CD4-positive, CD25-positive, alpha-beta regulatory T cell (primary cell): ENCODE measurements around the gene CAB39. TPM values are rescaled to one million over a fixed set of nuclear protein-coding genes. Genes with fewer than 3 reads are reported as not detected.
A peak's percentile ranks its signal among the peaks of the same experiment; 100 is the strongest.

ENCODE experiments used
- ATAC-seq, 2 donors: fragments of 150-1000 bp; cut with Tn5 transposase; one replicate each; pipeline ENCODE4 v1.10.0; 2021; ENCODE audit warnings: low read depth in 2 of 2, moderate number of reproducible peaks in 2 of 2, moderate library complexity in 1 of 2
- DNase-seq, 3 donors: peaks; one replicate each; pipeline versions ENCODE4 v3.0.0 to v3.0.0-alpha.2; 2012 to 2022; ENCODE audit warnings: mixed read lengths in 1 of 3
- H3K27ac ChIP-seq: one replicate; pipeline ENCODE4 v1.7.0; 2013; ENCODE audit warnings: mild to moderate bottlenecking, low read length; ENCODE audit not compliant: insufficient read depth, poor library complexity, severe bottlenecking
- H3K27me3 ChIP-seq: one replicate; pipeline ENCODE4 v1.7.0; 2013; ENCODE audit warnings: low read length; ENCODE audit not compliant: control insufficient read depth, insufficient read depth
- H3K36me3 ChIP-seq: one replicate; pipeline ENCODE4 v1.7.0; 2013; ENCODE audit warnings: mild to moderate bottlenecking, low read length, moderate library complexity; ENCODE audit not compliant: control insufficient read depth, insufficient read depth
- H3K4me1 ChIP-seq: 2 replicates; pipeline ENCODE4 v1.7.0; 2013; ENCODE audit warnings: mild to moderate bottlenecking, low read length; ENCODE audit not compliant: insufficient read depth, control insufficient read depth, poor library complexity, severe bottlenecking
- H3K4me3 ChIP-seq: one replicate; pipeline ENCODE4 v1.7.0; 2013; ENCODE audit warnings: low read depth, mild to moderate bottlenecking, low read length, moderate library complexity
- H3K9me3 ChIP-seq, 2 experiments: 1 replicate in 1 of 2; 2 replicates in 1 of 2; pipeline ENCODE4 v1.7.0; 2013; ENCODE audit warnings: low read length in 2 of 2, mild to moderate bottlenecking in 1 of 2, moderate library complexity in 1 of 2; ENCODE audit not compliant: control insufficient read depth in 2 of 2
- H3K27ac Mint-ChIP-seq, 3 donors: one replicate each; pipeline ENCODE4 v1.8.0; 2020 to 2022; ENCODE audit warnings: mild to moderate bottlenecking in 3 of 3, mixed read lengths in 3 of 3, moderate library complexity in 2 of 3
- H3K27me3 Mint-ChIP-seq: one replicate; pipeline ENCODE4 v1.8.0; 2022; ENCODE audit warnings: mild to moderate bottlenecking, mixed read lengths
- H3K36me3 Mint-ChIP-seq: one replicate; pipeline ENCODE4 v1.8.0; 2020; ENCODE audit warnings: mixed read lengths
- H3K4me1 Mint-ChIP-seq, 4 donors: one replicate each; pipeline ENCODE4 v1.8.0; 2020 to 2022; ENCODE audit warnings: mixed read lengths in 4 of 4, mild to moderate bottlenecking in 1 of 4
- H3K4me3 Mint-ChIP-seq, 4 donors: one replicate each; pipeline ENCODE4 v1.8.0; 2020 to 2022; ENCODE audit warnings: mild to moderate bottlenecking in 4 of 4, mixed read lengths in 4 of 4, moderate library complexity in 3 of 4
- H3K9me3 Mint-ChIP-seq, 7 donors: one replicate each; pipeline ENCODE4 v1.8.0; 2020 to 2022; ENCODE audit warnings: mixed read lengths in 7 of 7, mild to moderate bottlenecking in 3 of 7, moderate library complexity in 2 of 7
- polyA plus RNA-seq, 4 donors: library from polyadenylated mRNA; unstranded; fragments of 300-500 nt; fragmentation: Illumina TruSeq; gene quantifications; one replicate each; pipeline ENCODE4 v1.2.3, GENCODE V29; 2021
- total RNA-seq: library from RNA; stranded (reverse); gene quantifications from one replicate; pipeline ENCODE4 v1.2.3, GENCODE V29; 2022

The CAB39 gene
- total and polyA plus RNA-seq, 5 donors from 2014 or later: 64.3 to 114 (median 85.8) TPM

GRCh38 chr2:230778350-230779063 lies 65.9 kb downstream of the CAB39 start:
- H3K9me3 ChIP-seq: no peaks in the 10 kb centered on the region
- H3K27me3 ChIP-seq: no peaks in the 10 kb centered on the region
- no peaks in the 10 kb centered on the region for H3K9me3 Mint-ChIP-seq
- H3K4me3 ChIP-seq: peak overlapping the region; percentile 33
- H3K4me1 Mint-ChIP-seq: peaks cover 42 to 90% (median 72%) of the 10 kb centered on the region in 4 donors
- H3K27me3 Mint-ChIP-seq: no peaks in the 10 kb centered on the region
- H3K4me3 Mint-ChIP-seq: peak overlapping the region in 1 of 4 donors; percentile 33
- H3K27ac Mint-ChIP-seq: peak overlapping the region; percentile 50 to 89 (median 88)
- ATAC-seq: no peak
- H3K36me3 ChIP-seq: peaks cover 9% of the 10 kb centered on the region
- H3K27ac ChIP-seq: peak overlapping the region; percentile 55
- peaks cover 56% of the 10 kb centered on the region for H3K4me1 ChIP-seq
- H3K36me3 Mint-ChIP-seq: peaks cover 20% of the 10 kb centered on the region
- DNase-seq: no peak

GRCh38 chr2:230779126-230779525 lies 66.5 kb downstream of the CAB39 start:
- Mint-ChIP-seq H3K36me3 (peaks cover 26% of the 10 kb centered on the region), H3K4me3 (peak overlapping the region; percentile 19 to 76 (median 52)), H3K27ac (peak overlapping the region; percentile 87 to 98 (median 88)), H3K4me1 (peaks cover 38 to 90% (median 72%) of the 10 kb centered on the region in 4 donors), H3K9me3 (peaks cover 0 to 2% (median 0%) of the 10 kb centered on the region in 7 donors), H3K27me3 (no peaks in the 10 kb centered on the region)
- DNase-seq (peak in 1 of 3 donors; percentile 78), ATAC-seq (peak; percentile 64 to 69)
- Histone ChIP-seq H3K27ac (peak overlapping the region; percentile 55), H3K4me3 (peak overlapping the region; percentile 51), H3K27me3 (no peaks in the 10 kb centered on the region), H3K9me3 (no peaks in the 10 kb centered on the region), H3K36me3 (peaks cover 5% of the 10 kb centered on the region), H3K4me1 (peaks cover 54% of the 10 kb centered on the region)

- DNase-seq (no peak), ATAC-seq (no peak)
- peak overlapping the region; percentile 11 to 76 (median 28) for H3K4me3 Mint-ChIP-seq
- H3K4me1 Mint-ChIP-seq: peaks cover 43 to 91% (median 74%) of the 10 kb centered on the region in 4 donors
- peak overlapping the region; percentile 87 to 98 (median 88) for H3K27ac Mint-ChIP-seq
- Histone ChIP-seq H3K27ac (peak overlapping the region; percentile 55), H3K4me1 (peaks cover 54% of the 10 kb centered on the region), H3K9me3 (no peaks in the 10 kb centered on the region), H3K4me3 (peak overlapping the region; percentile 51), H3K27me3 (no peaks in the 10 kb centered on the region), H3K36me3 (peaks cover 6% of the 10 kb centered on the region)
- no peaks in the 10 kb centered on the region for H3K27me3 Mint-ChIP-seq
- peaks cover 29% of the 10 kb centered on the region for H3K36me3 Mint-ChIP-seq
- peaks cover 0 to 2% (median 0%) of the 10 kb centered on the region in 7 donors for H3K9me3 Mint-ChIP-seq
These were observed 67.0 kb downstream of the CAB39 start for GRCh38 chr2:230779607-230780006.

- H3K4me3 Mint-ChIP-seq: peak overlapping the region; percentile 39 to 76 (median 49)
- DNase-seq: peak; percentile 5 to 88 (median 62)
These were observed 68.6 kb downstream of the CAB39 start for GRCh38 chr2:230781130-230781797.

GRCh38 chr2:230783101-230783500 lies 70.5 kb downstream of the CAB39 start:
- H3K36me3 Mint-ChIP-seq: peaks cover 40% of the 10 kb centered on the region
- Histone ChIP-seq H3K4me1 (peaks cover 50% of the 10 kb centered on the region), H3K36me3 (peaks cover 18% of the 10 kb centered on the region), H3K27me3 (no peaks in the 10 kb centered on the region), H3K9me3 (peaks cover 6 to 8% of the 10 kb centered on the region in 2 experiments), H3K4me3 (no peak overlapping the region), H3K27ac (no peak overlapping the region)
- no peak for DNase-seq
- peaks cover 36 to 84% (median 63%) of the 10 kb centered on the region in 4 donors for H3K4me1 Mint-ChIP-seq
- H3K27ac Mint-ChIP-seq: no peak overlapping the region
- no peak for ATAC-seq
- peak overlapping the region in 1 of 4 donors; percentile 13 for H3K4me3 Mint-ChIP-seq
- H3K9me3 Mint-ChIP-seq: peaks cover 0 to 9% (median 2%) of the 10 kb centered on the region in 7 donors
- no peaks in the 10 kb centered on the region for H3K27me3 Mint-ChIP-seq

More at GRCh38 chr2:230781130-230781797, 68.6 kb downstream of the CAB39 start:
- Histone ChIP-seq H3K4me3 (peak overlapping the region; percentile 67), H3K27ac (peak overlapping the region; percentile 56), H3K9me3 (no peaks in the 10 kb centered on the region), H3K36me3 (peaks cover 9% of the 10 kb centered on the region), H3K27me3 (no peaks in the 10 kb centered on the region), H3K4me1 (peaks cover 58% of the 10 kb centered on the region)
- peak; percentile 95 to 98 for ATAC-seq
- peak overlapping the region; percentile 88 to 94 (median 89) for H3K27ac Mint-ChIP-seq
- peaks cover 35 to 88% (median 69%) of the 10 kb centered on the region in 4 donors for H3K4me1 Mint-ChIP-seq
- H3K9me3 Mint-ChIP-seq: peaks cover 0 to 3% (median 0%) of the 10 kb centered on the region in 7 donors
- H3K27me3 Mint-ChIP-seq: no peaks in the 10 kb centered on the region
- peaks cover 32% of the 10 kb centered on the region for H3K36me3 Mint-ChIP-seq

GRCh38 chr2:230784795-230785194 lies 72.2 kb downstream of the CAB39 start:
- H3K36me3 ChIP-seq: peaks cover 34% of the 10 kb centered on the region
- no peak overlapping the region for H3K4me3 ChIP-seq
- Mint-ChIP-seq H3K27me3 (no peaks in the 10 kb centered on the region), H3K9me3 (peaks cover 0 to 15% (median 9%) of the 10 kb centered on the region in 7 donors), H3K27ac (peak overlapping the region; percentile 28 to 93 (median 40)), H3K36me3 (peaks cover 53% of the 10 kb centered on the region), H3K4me3 (peak overlapping the region in 1 of 4 donors; percentile 64), H3K4me1 (peaks cover 36 to 77% (median 51%) of the 10 kb centered on the region in 4 donors)
- peaks cover 33% of the 10 kb centered on the region for H3K4me1 ChIP-seq
- H3K27ac ChIP-seq: no peak overlapping the region
- peaks cover 18 to 20% of the 10 kb centered on the region in 2 experiments for H3K9me3 ChIP-seq
- DNase-seq: no peak
- ATAC-seq: no peak
- H3K27me3 ChIP-seq: no peaks in the 10 kb centered on the region

GRCh38 chr2:230785346-230785745 lies 72.7 kb downstream of the CAB39 start:
- Mint-ChIP-seq H3K36me3 (peaks cover 59% of the 10 kb centered on the region), H3K27me3 (no peaks in the 10 kb centered on the region), H3K9me3 (peaks cover 0 to 17% (median 9%) of the 10 kb centered on the region in 7 donors), H3K4me1 (peaks cover 30 to 75% (median 49%) of the 10 kb centered on the region in 4 donors), H3K4me3 (no peak overlapping the region), H3K27ac (peak overlapping the region; percentile 16 to 40 (median 28))
- Histone ChIP-seq H3K4me3 (no peak overlapping the region), H3K4me1 (peaks cover 28% of the 10 kb centered on the region), H3K27me3 (no peaks in the 10 kb centered on the region), H3K27ac (no peak overlapping the region), H3K9me3 (peaks cover 18 to 20% of the 10 kb centered on the region in 2 experiments), H3K36me3 (peaks cover 39% of the 10 kb centered on the region)
- ATAC-seq (no peak), DNase-seq (no peak)
